AG10803 (cell line): ENCODE data around the gene NOS1AP.

Experiments used
- DNase-seq: peaks from one replicate; pipeline ENCODE4 v3.0.0; 2010; ENCODE audit warnings: low read depth
- H3K4me3 ChIP-seq: 2 replicates; pipeline ENCODE4 v1.5.1; 2011; ENCODE audit warnings: mild to moderate bottlenecking, low read length, control low read depth
- TF ChIP-seq, protein P1 (sequence below): conservative IDR thresholded peaks from 2 replicates; pipeline ENCODE4 v1.5.1; 2011; ENCODE audit warnings: mild to moderate bottlenecking, low read length, control low read depth, inconsistent platforms

The NOS1AP gene

DNA sequence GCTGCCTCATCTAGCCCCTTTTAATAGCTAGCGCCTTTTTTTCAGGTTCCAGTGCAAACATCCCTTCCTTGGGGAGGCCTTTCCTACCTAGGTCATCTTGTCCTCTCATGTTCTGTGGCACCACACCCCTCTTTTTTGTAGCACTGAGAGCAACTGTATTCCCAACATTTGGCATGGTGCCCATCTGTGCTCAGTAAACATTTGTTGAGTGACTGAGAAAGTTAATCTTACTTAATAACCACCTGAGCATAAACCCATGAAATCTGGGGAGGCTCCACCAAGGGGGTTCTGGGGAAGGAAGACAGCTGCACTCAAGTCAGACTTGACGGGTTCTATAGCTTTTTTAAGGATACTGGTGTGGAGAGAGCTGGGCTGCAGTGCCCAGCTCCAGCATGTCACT is 90.0 kb downstream of the NOS1AP start:
- H3K4me3 ChIP-seq: no peak overlapping the region
- TF ChIP-seq, protein P1, sequence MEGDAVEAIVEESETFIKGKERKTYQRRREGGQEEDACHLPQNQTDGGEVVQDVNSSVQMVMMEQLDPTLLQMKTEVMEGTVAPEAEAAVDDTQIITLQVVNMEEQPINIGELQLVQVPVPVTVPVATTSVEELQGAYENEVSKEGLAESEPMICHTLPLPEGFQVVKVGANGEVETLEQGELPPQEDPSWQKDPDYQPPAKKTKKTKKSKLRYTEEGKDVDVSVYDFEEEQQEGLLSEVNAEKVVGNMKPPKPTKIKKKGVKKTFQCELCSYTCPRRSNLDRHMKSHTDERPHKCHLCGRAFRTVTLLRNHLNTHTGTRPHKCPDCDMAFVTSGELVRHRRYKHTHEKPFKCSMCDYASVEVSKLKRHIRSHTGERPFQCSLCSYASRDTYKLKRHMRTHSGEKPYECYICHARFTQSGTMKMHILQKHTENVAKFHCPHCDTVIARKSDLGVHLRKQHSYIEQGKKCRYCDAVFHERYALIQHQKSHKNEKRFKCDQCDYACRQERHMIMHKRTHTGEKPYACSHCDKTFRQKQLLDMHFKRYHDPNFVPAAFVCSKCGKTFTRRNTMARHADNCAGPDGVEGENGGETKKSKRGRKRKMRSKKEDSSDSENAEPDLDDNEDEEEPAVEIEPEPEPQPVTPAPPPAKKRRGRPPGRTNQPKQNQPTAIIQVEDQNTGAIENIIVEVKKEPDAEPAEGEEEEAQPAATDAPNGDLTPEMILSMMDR: no peak
- no peak for DNase-seq

DNA sequence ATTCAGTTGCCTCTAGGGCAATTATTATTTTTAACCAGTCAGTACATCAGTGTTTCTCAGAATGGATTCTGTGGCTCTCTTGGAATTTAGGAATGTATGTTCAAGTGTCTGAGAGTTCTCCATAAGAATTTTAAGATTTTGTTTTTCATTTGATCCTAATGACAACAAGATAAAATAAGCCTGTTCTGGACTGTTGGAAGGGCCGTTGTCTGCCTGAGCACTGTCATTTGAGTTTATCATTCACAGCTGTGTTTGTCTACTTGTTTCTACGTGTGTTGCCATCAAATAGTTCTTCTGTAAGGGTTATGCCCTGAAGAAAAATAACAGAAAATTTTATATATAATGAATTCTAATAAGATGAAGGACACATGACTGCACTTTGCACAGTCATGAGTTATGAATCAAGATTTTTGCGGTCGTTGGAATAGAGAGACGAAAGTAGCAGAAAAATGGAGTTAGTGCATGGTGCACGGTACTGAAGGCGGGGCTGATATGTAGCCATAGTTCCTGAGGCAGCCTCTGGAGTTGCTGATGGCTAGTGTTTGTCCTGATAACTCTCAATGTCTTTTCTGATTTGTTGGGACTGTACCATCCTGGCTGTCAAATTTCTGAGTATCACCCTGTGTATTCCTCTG is 92.5 kb downstream of the NOS1AP start:
- DNase-seq: peak; percentile 36
- H3K4me3 ChIP-seq: no peak overlapping the region
- TF ChIP-seq, protein P1: no peak

DNA sequence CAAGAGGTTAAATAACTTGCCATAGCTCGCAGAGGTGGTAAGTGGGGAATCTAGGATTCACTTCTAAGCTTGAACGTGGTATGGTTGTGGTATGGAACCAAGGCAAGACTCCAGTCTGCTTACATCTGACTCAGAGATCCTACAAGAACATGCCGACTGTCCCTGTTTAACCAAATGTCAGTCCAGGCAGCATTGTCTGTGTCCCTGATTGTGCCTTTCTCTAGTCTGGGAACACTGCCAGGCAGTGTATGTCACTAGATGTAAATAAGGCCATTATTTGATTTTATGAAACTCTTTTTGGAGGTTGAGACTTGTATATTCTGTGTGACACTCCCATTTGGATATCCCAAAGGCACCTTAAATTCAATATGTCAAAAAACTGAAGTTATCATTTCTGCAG is 96.0 kb downstream of the NOS1AP start:
- DNase-seq: no peak
- H3K4me3 ChIP-seq: no peak overlapping the region
- TF ChIP-seq, protein P1: no peak

- H3K4me3 ChIP-seq: no peak overlapping the region
- TF ChIP-seq, protein P1: no peak
- no peak for DNase-seq
Measured at GRCh38 chr1:162166917-162167615, 97.6 kb downstream of the NOS1AP start.

GRCh38 chr1:162168261-162168660 is 98.8 kb downstream of the NOS1AP start:
- DNase-seq: no peak
- TF ChIP-seq, protein P1: no peak
- no peak overlapping the region for H3K4me3 ChIP-seq

- H3K4me3 ChIP-seq: no peak overlapping the region
- DNase-seq: peak; percentile 20
- TF ChIP-seq, protein P1: no peak
Measured at GRCh38 chr1:162169031-162169790, 99.7 kb downstream of the NOS1AP start.
